IMR-90 (cell line): ENCODE data around the gene HMGN2.

Experiments used
- POLR2A ChIP-seq: IDR thresholded peaks from 2 replicates; pipeline ENCODE4 v1.6.1; 2012; ENCODE audit warnings: mild to moderate bottlenecking, low read depth, low read length
- RFX5 ChIP-seq: IDR thresholded peaks from 2 replicates; pipeline ENCODE4 v1.8.0; 2012; ENCODE audit warnings: low read depth, mild to moderate bottlenecking, low read length, moderate library complexity
- TF ChIP-seq, protein P1 (sequence below): fragments of 150-350 bp; IDR thresholded peaks from 2 replicates; pipeline ENCODE4 v1.6.1; 2017; ENCODE audit warnings: mild to moderate bottlenecking, antibody characterized with exemption, low read length, low read depth
- TF ChIP-seq, protein P2 (sequence below): conservative IDR thresholded peaks from 2 replicates; pipeline ENCODE4 v1.5.1; 2012; ENCODE audit warnings: mild to moderate bottlenecking, low read depth, low read length, improper control_type of control experiment

GRCh38 chr1:26474818-26475217 lies 2.6 kb downstream of the HMGN2 start:
- TF ChIP-seq, protein P1, sequence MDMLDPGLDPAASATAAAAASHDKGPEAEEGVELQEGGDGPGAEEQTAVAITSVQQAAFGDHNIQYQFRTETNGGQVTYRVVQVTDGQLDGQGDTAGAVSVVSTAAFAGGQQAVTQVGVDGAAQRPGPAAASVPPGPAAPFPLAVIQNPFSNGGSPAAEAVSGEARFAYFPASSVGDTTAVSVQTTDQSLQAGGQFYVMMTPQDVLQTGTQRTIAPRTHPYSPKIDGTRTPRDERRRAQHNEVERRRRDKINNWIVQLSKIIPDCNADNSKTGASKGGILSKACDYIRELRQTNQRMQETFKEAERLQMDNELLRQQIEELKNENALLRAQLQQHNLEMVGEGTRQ = no peak
- TF ChIP-seq, protein P2, sequence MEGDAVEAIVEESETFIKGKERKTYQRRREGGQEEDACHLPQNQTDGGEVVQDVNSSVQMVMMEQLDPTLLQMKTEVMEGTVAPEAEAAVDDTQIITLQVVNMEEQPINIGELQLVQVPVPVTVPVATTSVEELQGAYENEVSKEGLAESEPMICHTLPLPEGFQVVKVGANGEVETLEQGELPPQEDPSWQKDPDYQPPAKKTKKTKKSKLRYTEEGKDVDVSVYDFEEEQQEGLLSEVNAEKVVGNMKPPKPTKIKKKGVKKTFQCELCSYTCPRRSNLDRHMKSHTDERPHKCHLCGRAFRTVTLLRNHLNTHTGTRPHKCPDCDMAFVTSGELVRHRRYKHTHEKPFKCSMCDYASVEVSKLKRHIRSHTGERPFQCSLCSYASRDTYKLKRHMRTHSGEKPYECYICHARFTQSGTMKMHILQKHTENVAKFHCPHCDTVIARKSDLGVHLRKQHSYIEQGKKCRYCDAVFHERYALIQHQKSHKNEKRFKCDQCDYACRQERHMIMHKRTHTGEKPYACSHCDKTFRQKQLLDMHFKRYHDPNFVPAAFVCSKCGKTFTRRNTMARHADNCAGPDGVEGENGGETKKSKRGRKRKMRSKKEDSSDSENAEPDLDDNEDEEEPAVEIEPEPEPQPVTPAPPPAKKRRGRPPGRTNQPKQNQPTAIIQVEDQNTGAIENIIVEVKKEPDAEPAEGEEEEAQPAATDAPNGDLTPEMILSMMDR = no peak
- TF ChIP-seq POLR2A (no peak), RFX5 (no peak)
